NCI-H2171 treated with DMSO at 0.1 percent for 48 hours (cell line): ENCODE results near the gene IL22RA2.

ENCODE experiments used
- DNase-seq: peaks from one replicate; lab custom pipeline; 2025; lab: John Stamatoyannopoulos, UW

The IL22RA2 gene

GRCh38 chr6:137095651-137096238 is 77.7 kb downstream of the IL22RA2 start:
- no peak for DNase-seq

- DNase-seq = no peak
Observed at GRCh38 chr6:137095093-137095492, 78.4 kb downstream of the IL22RA2 start.

- peak; percentile 77 for DNase-seq
Observed at GRCh38 chr6:137094411-137095008, 78.9 kb downstream of the IL22RA2 start.
